ENCODE measurements around the gene IQCM.
"Not testable (repeated sequence)": the region's sequence is repeated elsewhere in the genome, so short reads cannot be mapped to it uniquely, and the experiment has no call there.

The IQCM gene

GRCh38 chr4:149489321-149489720, 326.3 kb downstream of the IQCM start:
- in situ Hi-C loops (cut with MboI; ENCODE audit: low sequenced_read_pairs): no loop called here

DNA sequence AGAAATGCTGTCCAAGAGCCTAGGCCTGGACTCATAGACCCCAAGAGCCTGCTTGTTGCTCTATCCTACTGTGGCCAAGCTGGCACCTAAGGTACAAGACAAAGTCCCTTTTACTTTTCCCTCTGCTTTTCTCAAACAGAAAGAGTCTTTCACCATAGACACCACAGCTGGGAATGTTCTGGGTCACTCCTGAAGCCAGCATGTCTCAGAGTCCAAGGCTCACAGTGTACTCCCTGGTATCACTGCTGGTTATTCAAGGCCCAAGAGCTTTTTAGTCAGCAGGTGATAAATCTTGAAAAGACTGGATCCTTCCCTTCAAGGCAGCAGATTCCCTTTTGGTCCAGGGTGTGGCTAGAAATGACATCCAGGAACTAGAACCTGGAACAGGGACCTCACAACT, 328.8 kb downstream of the IQCM start:
- in situ Hi-C loops (cut with MboI; ENCODE audit: low sequenced_read_pairs): no loop called here

DNA sequence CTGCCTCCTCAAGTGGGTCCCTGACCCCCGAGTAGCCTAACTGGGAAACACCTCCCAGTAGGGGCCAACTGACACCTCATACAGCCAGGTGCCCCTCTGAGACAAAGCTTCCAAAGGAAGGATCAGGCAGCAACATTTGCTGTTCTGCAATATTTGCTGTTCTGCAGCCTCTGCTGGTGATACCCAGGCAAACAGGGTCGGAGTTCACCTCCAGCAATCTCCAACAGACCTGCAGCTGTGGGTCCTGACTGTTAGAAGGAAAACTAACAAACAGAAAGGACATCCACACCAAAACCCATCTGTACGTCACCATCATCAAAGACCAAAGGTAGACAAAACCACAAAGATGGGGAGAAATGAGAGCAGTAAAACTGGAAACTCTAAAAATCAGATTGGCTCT, 347.0 kb downstream of the IQCM start:
- in situ Hi-C loops (cut with MboI; ENCODE audit: low sequenced_read_pairs): not testable (repeated sequence)

DNA sequence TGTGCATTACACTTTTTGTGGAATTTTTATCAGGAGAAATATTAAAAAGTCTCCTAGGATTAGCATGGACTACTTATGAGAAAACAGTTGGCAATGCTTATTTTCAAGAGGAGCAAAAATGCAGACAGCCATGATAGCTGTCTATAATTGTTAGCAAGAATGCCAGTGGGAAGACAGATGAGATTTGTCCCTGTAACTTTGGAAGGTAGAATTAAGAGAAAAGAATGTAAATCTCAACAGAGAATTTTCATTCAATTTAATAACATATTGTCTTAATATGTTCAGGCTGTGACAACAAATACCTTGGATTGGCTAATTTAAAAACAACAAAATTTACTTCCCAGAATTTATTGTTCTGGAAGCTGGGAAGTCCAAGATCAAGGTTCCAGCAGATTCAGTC, 349.2 kb downstream of the IQCM start:
- in situ Hi-C loops (cut with MboI; ENCODE audit: low sequenced_read_pairs): no loop called here

- in situ Hi-C loops (cut with MboI; ENCODE audit: low sequenced_read_pairs): no loop called here
Observed at GRCh38 chr4:149465955-149466354, 349.7 kb downstream of the IQCM start.

DNA sequence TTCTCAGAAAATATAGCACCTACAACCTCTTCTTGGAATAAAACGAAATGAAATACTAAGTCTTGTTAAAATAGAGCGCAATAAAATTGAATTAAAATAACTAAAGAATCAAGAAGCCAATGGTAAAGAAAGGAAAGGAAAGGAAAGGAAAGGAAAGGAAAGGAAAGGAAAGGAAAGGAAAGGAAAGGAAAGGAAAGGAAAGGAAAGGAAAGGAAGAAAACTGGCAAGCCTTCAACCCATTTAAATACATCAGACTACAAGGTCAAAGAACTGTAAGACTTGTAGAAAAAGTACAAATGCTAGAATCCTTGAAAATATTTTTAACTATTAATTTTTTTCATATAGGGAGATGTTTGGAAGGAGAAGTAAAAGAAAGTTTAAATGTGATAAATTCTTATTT, 372.1 kb downstream of the IQCM start:
- in situ Hi-C loops (cut with MboI; ENCODE audit: low sequenced_read_pairs): no loop called here

DNA sequence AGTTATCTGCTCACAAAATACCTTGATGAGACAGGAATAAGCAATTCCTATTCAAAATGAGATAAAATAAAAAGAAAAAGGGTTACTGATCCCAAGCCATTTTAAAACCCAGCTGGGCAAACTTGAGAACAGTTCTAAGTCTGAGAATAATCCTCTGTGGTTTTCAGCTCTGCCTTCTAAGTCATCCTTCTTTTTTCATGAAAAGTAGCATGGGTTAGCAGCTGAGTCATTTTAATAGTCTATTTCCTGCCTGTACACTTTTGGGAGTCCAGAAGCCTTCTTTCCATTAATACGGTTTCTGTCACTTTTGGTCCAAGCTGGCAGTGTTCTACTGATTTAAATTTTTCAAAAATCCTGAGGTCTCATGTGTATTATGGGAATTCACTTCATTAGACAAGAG, 374.3 kb downstream of the IQCM start:
- in situ Hi-C loops (cut with MboI; ENCODE audit: low sequenced_read_pairs): no loop called here

- in situ Hi-C loops (cut with MboI; ENCODE audit: low sequenced_read_pairs): no loop called here
Observed at GRCh38 chr4:149426461-149426860, 389.2 kb downstream of the IQCM start.

DNA sequence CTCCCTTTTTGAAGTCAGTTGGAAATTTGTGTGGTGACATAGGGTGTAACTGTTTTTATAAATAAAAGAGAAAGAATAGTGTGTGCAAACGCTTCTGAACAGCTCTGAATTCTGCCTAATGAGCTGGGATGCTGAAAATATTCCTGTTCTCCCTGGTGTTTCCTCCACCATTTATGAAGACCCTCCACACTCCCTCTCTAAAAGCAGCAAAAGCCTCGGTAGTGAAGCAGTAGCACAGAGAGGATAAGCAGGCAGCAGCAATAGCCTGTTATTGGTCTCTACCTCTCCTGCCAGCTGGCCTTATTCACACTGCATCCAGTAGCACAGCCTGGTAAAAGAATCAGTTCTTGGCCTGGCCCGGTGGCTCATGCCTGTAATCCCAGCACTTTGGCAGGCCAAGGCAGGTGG, 406.1 kb downstream of the IQCM start:
- in situ Hi-C loops (cut with MboI; ENCODE audit: low sequenced_read_pairs): no loop called here

- in situ Hi-C loops (cut with MboI; ENCODE audit: low sequenced_read_pairs): no loop called here
Observed at GRCh38 chr4:149409146-149409545, 406.5 kb downstream of the IQCM start.

- in situ Hi-C loops (cut with MboI; ENCODE audit: low sequenced_read_pairs): no loop called here
Observed at GRCh38 chr4:149404143-149404542, 411.5 kb downstream of the IQCM start.

DNA sequence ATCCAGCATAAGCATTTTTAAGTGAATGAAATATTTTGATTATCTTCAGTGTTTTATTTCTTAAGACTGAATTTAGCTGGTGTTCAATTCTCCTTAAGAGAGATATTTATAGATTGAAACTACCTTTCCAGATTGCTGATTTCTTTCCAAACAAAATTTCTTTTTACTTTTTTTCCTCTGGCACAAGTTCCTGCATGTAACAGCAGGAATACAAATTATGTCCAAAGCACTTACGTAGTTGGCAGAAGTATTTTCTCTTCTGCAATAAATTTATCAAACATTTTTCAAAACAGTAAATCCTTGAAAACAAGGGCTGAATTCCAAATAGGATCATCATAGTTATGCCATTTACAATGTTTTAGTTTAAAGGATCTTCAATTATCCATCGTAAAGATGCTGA, 412.6 kb downstream of the IQCM start:
- in situ Hi-C loops (cut with MboI; ENCODE audit: low sequenced_read_pairs): no loop called here

DNA sequence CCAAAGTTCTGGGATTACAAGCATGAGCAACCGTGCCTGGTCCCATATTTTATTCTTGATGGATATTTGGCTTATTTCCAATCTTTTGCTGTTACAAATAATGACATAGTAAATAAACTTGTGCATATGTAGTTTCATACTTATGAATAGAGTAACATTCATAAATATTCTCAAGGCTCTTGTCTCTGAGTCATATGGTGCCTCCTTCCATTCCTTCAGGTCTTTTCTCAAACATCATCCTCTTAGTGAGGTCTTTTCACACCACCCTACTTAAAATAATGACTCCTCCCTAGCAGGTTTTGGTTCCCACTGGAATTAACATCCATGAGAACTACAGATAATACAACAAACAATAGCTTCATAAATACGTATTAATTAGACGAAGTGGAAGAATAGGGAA, 416.6 kb downstream of the IQCM start:
- in situ Hi-C loops (cut with MboI; ENCODE audit: low sequenced_read_pairs): no loop called here

DNA sequence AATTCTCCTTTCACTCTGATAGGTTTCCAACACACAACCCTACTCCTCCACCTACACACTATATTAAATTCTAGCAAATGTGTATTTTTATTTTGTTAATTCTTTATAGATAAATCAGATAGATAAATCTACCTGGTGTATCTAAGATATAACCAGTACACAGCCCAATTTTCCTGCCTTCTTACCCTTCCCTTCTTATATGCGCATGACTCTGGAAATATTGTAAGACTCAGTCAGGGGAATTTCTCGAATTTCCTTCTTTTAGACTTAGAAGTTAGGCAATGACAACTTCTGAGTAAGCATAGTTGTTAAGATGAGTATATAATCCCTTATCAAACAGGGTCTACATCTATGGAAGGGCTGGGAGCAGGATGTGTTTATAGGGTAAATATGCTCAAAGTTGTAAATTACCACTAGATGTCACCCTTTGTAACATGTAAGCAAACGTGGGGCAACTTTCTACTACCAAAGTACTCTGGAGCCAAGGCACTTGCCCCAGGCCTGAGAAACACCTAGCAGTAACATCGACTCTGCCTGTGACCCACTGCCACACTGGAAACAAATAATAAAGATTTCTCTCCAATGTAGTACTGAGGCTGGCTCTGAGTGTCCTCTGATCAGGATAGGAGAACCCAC, 444.7 kb downstream of the IQCM start:
- in situ Hi-C loops (cut with MboI; ENCODE audit: low sequenced_read_pairs): no loop called here

GRCh38 chr4:149370002-149370401, 445.6 kb downstream of the IQCM start:
- in situ Hi-C loops (cut with MboI; ENCODE audit: low sequenced_read_pairs): no loop called here

- in situ Hi-C loops (cut with MboI; ENCODE audit: low sequenced_read_pairs): no loop called here
Observed at GRCh38 chr4:149353241-149353640, 462.4 kb downstream of the IQCM start.

DNA sequence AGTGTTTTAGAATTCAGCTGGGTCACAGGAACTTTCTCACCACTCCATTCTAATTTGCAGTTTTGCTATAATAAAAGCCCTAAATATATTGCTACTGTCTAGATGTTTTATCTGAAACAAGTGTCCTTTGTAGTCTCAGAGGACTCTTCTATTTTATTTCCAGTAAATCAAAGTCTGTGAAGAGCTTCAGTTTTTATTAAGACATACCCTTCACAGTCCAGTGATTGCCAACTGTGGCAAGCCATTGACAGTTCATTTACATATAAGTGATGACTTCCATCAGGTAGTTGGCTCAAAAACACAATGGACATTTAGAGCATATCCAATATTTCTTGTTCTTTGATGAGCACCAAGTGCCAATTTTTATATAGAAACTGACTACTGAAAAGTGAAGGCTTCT, 466.1 kb downstream of the IQCM start:
- in situ Hi-C loops (cut with MboI; ENCODE audit: low sequenced_read_pairs): no loop called here

- in situ Hi-C loops (cut with MboI; ENCODE audit: low sequenced_read_pairs): no loop called here
Observed at GRCh38 chr4:149347139-149347538, 468.5 kb downstream of the IQCM start.

DNA sequence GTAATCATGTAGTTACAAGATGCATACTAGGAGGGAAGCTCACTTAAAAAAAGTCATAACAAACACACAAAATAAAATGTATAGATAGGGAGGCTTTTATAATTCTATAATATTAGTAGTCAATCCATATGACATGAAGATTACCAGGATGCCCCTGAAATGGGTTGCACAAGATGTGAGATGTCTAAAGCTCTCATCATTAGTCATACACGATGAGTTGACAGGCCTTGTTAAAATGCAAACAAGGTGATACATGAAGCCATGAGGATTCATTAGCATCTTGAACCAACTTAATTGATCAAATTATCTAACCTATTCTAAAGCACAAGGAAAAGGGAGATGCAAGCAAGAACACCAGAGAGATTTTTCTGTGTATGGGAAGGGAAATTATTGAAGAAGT, 470.2 kb downstream of the IQCM start:
- in situ Hi-C loops (cut with MboI; ENCODE audit: low sequenced_read_pairs): no loop called here

DNA sequence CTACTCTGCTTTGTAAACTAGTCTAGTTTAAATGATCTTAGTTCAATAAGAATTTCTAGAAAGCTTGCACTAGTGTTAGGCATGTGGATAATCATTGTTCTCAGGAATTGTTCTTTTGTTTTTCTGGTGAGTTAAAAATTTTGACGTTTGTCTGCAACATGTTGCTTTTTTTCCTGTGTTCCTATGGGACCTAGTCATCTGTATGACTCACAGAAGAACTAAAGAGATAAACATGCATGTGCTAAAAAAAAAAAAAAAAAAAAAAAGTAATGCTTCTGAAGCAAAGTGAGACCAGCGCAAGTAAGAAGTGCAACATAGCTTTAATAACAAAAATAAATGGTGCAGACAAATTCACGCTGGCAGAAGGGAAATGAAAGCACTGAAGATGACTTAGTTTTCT, 471.2 kb downstream of the IQCM start:
- in situ Hi-C loops (cut with MboI; ENCODE audit: low sequenced_read_pairs): no loop called here

GRCh38 chr4:149343614-149344013, 472.0 kb downstream of the IQCM start:
- in situ Hi-C loops (cut with MboI; ENCODE audit: low sequenced_read_pairs): no loop called here

DNA sequence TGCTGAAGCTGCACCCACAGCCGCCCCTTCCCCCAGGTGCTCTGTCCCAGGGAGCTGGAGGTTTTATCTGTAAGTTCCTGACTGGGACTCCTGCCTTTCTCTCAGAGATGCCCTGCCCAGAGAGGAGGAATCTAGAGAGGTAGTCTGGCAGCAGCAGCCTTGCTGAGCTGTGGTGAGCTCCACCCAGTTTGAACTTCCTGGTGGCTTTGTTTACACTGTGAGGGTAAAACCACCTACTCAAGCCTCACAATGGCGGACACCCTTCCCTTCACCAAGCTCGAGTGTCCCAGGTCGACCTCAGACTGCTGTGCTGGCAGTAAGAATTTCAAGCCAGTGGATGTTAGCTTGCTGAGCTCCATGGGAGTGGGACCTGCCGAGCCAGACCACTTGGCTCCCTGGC, 474.5 kb downstream of the IQCM start:
- in situ Hi-C loops (cut with MboI; ENCODE audit: low sequenced_read_pairs): not testable (repeated sequence)

GRCh38 chr4:149328161-149328560, 487.5 kb downstream of the IQCM start:
- in situ Hi-C loops (cut with MboI; ENCODE audit: low sequenced_read_pairs): no loop called here
